ENCODE measurements around the gene MAD1L1. TPM values are rescaled to one million over a fixed set of nuclear protein-coding genes. Genes with fewer than 3 reads are reported as not detected.

MAD1L1 gene
- total RNA-seq, 2 experiments from 2014 or later: 157 to 160 TPM

DNA sequence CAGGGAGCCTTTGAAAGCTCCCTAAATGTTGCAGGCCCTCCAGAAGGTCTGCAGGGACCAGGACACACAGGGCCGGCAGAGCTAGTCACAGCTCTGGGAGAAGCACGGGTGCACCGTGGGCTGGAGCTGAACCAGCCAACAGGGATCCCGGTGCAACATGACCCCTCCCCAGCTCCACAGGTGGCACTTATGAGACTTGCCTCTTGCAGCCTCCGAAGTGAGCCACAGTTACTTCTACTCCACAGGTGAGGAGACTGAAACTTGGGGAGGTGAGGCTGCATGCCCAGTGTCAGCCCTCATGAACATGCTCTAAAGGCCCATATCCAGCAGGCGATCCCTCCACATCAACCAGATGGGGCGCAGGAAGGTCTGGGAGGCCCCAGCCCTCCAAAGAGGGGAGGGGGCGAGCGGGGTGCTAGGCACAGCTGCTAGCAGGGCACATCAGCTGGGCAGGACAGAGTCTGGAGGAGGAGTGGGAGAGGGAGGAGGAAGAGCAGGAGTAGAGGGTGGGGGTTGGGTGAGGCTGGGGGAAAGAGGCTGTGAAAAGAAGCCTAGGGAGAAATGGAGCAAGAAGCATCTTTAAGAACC, 338.3 kb downstream of the MAD1L1 start:
- H3K9me3 ChIP-seq (ENCODE audit: control insufficient read depth in 1 of 2, insufficient read depth in 1 of 2, low read length in 2 of 2): peaks cover 0 to under 1% of the 10 kb centered on the region in 2 experiments
- H3K4me1 ChIP-seq (ENCODE audit: insufficient read depth, low read length): peaks cover 15% of the 10 kb centered on the region
- ATAC-seq (ENCODE audit: poor library complexity) (no peak), DNase-seq (no peak)
- CTCF ChIA-PET: no interaction called here
- Mint-ChIP-seq H3K27me3 (no peaks in the 10 kb centered on the region), H3K36me3 (ENCODE audit: low read depth) (peaks cover 69% of the 10 kb centered on the region), H3K27ac (peak overlapping the region; percentile 80), H3K4me3 (no peak overlapping the region), H3K4me1 (ENCODE audit: low read depth) (peaks cover 31% of the 10 kb centered on the region), H3K9me3 (no peaks in the 10 kb centered on the region)
- H3K27me3 ChIP-seq (ENCODE audit: control insufficient read depth in 1 of 2, insufficient read depth in 2 of 2, low read length in 2 of 2): no peaks in the 10 kb centered on the region
- POLR2A ChIA-PET: no interaction called here
- H3K36me3 ChIP-seq (ENCODE audit: insufficient read depth, low read length): peaks cover 65% of the 10 kb centered on the region
- no peak overlapping the region for H3K27ac ChIP-seq (ENCODE audit: low read depth in 1 of 2, low read length in 2 of 2)
- TF ChIP-seq CTCF (IDR thresholded peaks at IDR 0.05): no peak
- intact Hi-C loops (cut with DNase I, micrococcal nuclease): loop anchor here (5.0 to 10.0 kb wide), 2 partner anchors 33 to 310 kb away; no protein-coding TSS in a partner anchor
- H3K4me3 ChIP-seq (ENCODE audit: low read length): no peak overlapping the region

- DNase-seq (no peak), ATAC-seq (ENCODE audit: poor library complexity) (no peak)
- peaks cover 75% of the 10 kb centered on the region for H3K36me3 Mint-ChIP-seq (ENCODE audit: low read depth)
- Histone ChIP-seq H3K27ac (ENCODE audit: low read depth in 1 of 2, low read length in 2 of 2) (peak overlapping the region in 1 of 2 donors; percentile 29), H3K36me3 (ENCODE audit: insufficient read depth, low read length) (peaks cover 65% of the 10 kb centered on the region), H3K4me3 (ENCODE audit: low read length) (no peak overlapping the region), H3K4me1 (ENCODE audit: insufficient read depth, low read length) (peaks cover 17% of the 10 kb centered on the region), H3K9me3 (ENCODE audit: control insufficient read depth in 1 of 2, insufficient read depth in 1 of 2, low read length in 2 of 2) (peaks cover 0 to 6% of the 10 kb centered on the region in 2 experiments), H3K27me3 (ENCODE audit: control insufficient read depth in 1 of 2, insufficient read depth in 2 of 2, low read length in 2 of 2) (no peaks in the 10 kb centered on the region)
- H3K4me3 Mint-ChIP-seq: no peak overlapping the region
- TF ChIP-seq CTCF (IDR thresholded peaks at IDR 0.05): no peak
- ChIA-PET POLR2A (no interaction called here), CTCF (no interaction called here)
- no peaks in the 10 kb centered on the region for H3K27me3 Mint-ChIP-seq
- intact Hi-C loops (cut with DNase I, micrococcal nuclease): loop anchor here (5.0 to 10.0 kb wide), 2 partner anchors 34 to 311 kb away; no protein-coding TSS in a partner anchor
- no peaks in the 10 kb centered on the region for H3K9me3 Mint-ChIP-seq
- H3K4me1 Mint-ChIP-seq (ENCODE audit: low read depth): peaks cover 38% of the 10 kb centered on the region
- H3K27ac Mint-ChIP-seq: peak overlapping the region; percentile 80
Observed at GRCh38 chr7:1893451-1893850, 339.3 kb downstream of the MAD1L1 start.

DNA sequence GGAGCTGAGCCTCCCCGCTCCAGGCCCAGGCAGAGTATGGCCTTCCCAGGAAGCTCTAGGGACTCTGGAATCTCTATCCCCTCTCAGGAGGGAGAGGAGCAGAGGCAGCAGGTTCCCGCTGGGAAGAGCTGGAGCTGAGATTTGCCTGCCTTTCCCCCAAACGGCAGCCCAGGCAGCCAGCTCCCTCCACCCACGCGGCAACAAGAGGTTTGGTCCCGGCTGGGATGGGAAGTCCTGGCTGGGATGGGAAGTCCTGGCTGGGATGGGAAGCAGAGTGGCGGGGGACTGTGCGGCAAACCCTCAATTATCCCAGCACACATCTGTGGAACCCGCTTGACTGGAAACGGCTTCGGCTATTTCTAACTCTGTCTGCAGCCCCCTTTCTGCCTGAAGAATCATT, 339.7 kb downstream of the MAD1L1 start:
- POLR2A ChIA-PET: no interaction called here
- H3K27me3 ChIP-seq (ENCODE audit: control insufficient read depth in 1 of 2, insufficient read depth in 2 of 2, low read length in 2 of 2): no peaks in the 10 kb centered on the region
- ATAC-seq (ENCODE audit: poor library complexity) (no peak), DNase-seq (no peak)
- Mint-ChIP-seq H3K4me3 (no peak overlapping the region), H3K36me3 (ENCODE audit: low read depth) (peaks cover 75% of the 10 kb centered on the region), H3K9me3 (no peaks in the 10 kb centered on the region), H3K27me3 (no peaks in the 10 kb centered on the region), H3K4me1 (ENCODE audit: low read depth) (peaks cover 43% of the 10 kb centered on the region), H3K27ac (peak overlapping the region; percentile 80)
- no peak overlapping the region for H3K27ac ChIP-seq (ENCODE audit: low read depth in 1 of 2, low read length in 2 of 2)
- H3K4me3 ChIP-seq (ENCODE audit: low read length): no peak overlapping the region
- no peak for TF ChIP-seq CTCF (IDR thresholded peaks at IDR 0.05)
- H3K9me3 ChIP-seq (ENCODE audit: control insufficient read depth in 1 of 2, insufficient read depth in 1 of 2, low read length in 2 of 2): peaks cover 0 to 10% of the 10 kb centered on the region in 2 experiments
- peaks cover 19% of the 10 kb centered on the region for H3K4me1 ChIP-seq (ENCODE audit: insufficient read depth, low read length)
- intact Hi-C loops (cut with DNase I, micrococcal nuclease): loop anchor here (5.0 to 10.0 kb wide), 2 partner anchors 34 to 312 kb away; no protein-coding TSS in a partner anchor
- CTCF ChIA-PET: no interaction called here
- H3K36me3 ChIP-seq (ENCODE audit: insufficient read depth, low read length): peaks cover 69% of the 10 kb centered on the region
